CD4-positive, alpha-beta memory T cell (primary cell): Measurements from ENCODE around the gene EMP1. TPM values are rescaled to one million over a fixed set of nuclear protein-coding genes. Genes with fewer than 3 reads are reported as not detected.
A peak's percentile ranks its signal among the peaks of the same experiment; 100 is the strongest.

Source experiments
- CTCF ChIA-PET: fragments of 350-600 bp; sonication (Branson Sonifier 250); formaldehyde crosslinking; loops from one replicate; lab custom pipeline; 2021; ENCODE audit warnings: inconsistent platforms; ENCODE audit not compliant: partially characterized antibody; lab: Charles Lee
- POLR2A ChIA-PET: fragments of 350-600 bp; sonication (Branson Sonifier 250); formaldehyde crosslinking; loops from one replicate; lab custom pipeline; 2021; ENCODE audit not compliant: partially characterized antibody; lab: Charles Lee
- DNase-seq, 5 donors: peaks; one replicate each; pipeline versions ENCODE4 v3.0.0 to v3.0.0-alpha.2; 2020 to 2022; ENCODE audit warnings: mixed read lengths in 1 of 5
- H3K27ac ChIP-seq: one replicate; pipeline ENCODE4 v1.7.0; 2013; ENCODE audit warnings: low read depth, low read length
- H3K27me3 ChIP-seq: 2 replicates; pipeline ENCODE4 v1.7.0; 2013; ENCODE audit warnings: mild to moderate bottlenecking, low read length, moderate library complexity; ENCODE audit not compliant: insufficient read depth
- H3K36me3 ChIP-seq: 2 replicates; pipeline ENCODE4 v1.7.0; 2013; ENCODE audit warnings: mild to moderate bottlenecking, low read length, moderate library complexity; ENCODE audit not compliant: insufficient read depth
- H3K4me1 ChIP-seq: 2 replicates; pipeline ENCODE4 v1.7.0; 2013; ENCODE audit warnings: mild to moderate bottlenecking, low read length, moderate library complexity; ENCODE audit not compliant: insufficient read depth
- H3K4me3 ChIP-seq, 2 donors: one replicate each; pipeline ENCODE4 v1.7.0; 2013; ENCODE audit warnings: low read length in 2 of 2, mild to moderate bottlenecking in 1 of 2
- H3K9me3 ChIP-seq, 2 donors: one replicate each; pipeline ENCODE4 v1.7.0; 2013; ENCODE audit warnings: low read length in 2 of 2, control low read depth in 1 of 2; ENCODE audit not compliant: control insufficient read depth in 1 of 2
- H3K27ac Mint-ChIP-seq, 7 donors: one replicate each; pipeline ENCODE4 v1.8.0; 2020 to 2021; ENCODE audit warnings: mixed read lengths in 7 of 7, mild to moderate bottlenecking in 6 of 7, inconsistent platforms in 3 of 7, moderate library complexity in 3 of 7
- H3K27me3 Mint-ChIP-seq, 2 donors: one replicate each; pipeline ENCODE4 v1.8.0; 2020 to 2021; ENCODE audit warnings: mixed read lengths in 2 of 2
- H3K36me3 Mint-ChIP-seq, 2 donors: one replicate each; pipeline ENCODE4 v1.8.0; 2020 to 2021; ENCODE audit warnings: mixed read lengths in 2 of 2, inconsistent platforms in 1 of 2, mild to moderate bottlenecking in 1 of 2
- H3K4me1 Mint-ChIP-seq, 4 donors: one replicate each; pipeline ENCODE4 v1.8.0; 2020 to 2021; ENCODE audit warnings: mixed read lengths in 4 of 4, mild to moderate bottlenecking in 1 of 4
- H3K4me3 Mint-ChIP-seq, 8 donors: one replicate each; pipeline ENCODE4 v1.8.0; 2020 to 2021; ENCODE audit warnings: mixed read lengths in 8 of 8, mild to moderate bottlenecking in 7 of 8, moderate library complexity in 6 of 8, inconsistent platforms in 3 of 8
- H3K9me3 Mint-ChIP-seq, 8 donors: one replicate each; pipeline ENCODE4 v1.8.0; 2020 to 2021; ENCODE audit warnings: mixed read lengths in 8 of 8, mild to moderate bottlenecking in 5 of 8, inconsistent platforms in 3 of 8, moderate library complexity in 1 of 8
- intact Hi-C: fragments of 100-400 bp; cut with micrococcal nuclease; formaldehyde crosslinking; loops from one replicate; pipeline ENCODE4 v1.15.1; 2023
- polyA plus RNA-seq, 2 donors: library from polyadenylated mRNA; unstranded; fragments of 300-500 nt; fragmentation: Illumina TruSeq; gene quantifications; one replicate each; pipeline ENCODE4 v1.2.3, GENCODE V29; 2021
- total RNA-seq, 2 experiments: library from RNA; stranded (reverse); gene quantifications; one replicate each; pipeline ENCODE4 v1.2.3, GENCODE V29; 2021

Gene EMP1
- total and polyA plus RNA-seq, 4 experiments from 2014 or later = 0.50 to 5.8 (median 3.2) TPM

- Mint-ChIP-seq H3K27me3 (peaks cover 4 to 13% of the 10 kb centered on the region in 2 donors), H3K27ac (no peak overlapping the region), H3K4me1 (peaks cover 4 to 10% (median 4%) of the 10 kb centered on the region in 4 donors), H3K36me3 (no peaks in the 10 kb centered on the region), H3K9me3 (peaks cover 0 to 5% (median 0%) of the 10 kb centered on the region in 8 donors), H3K4me3 (no peak overlapping the region)
- Histone ChIP-seq H3K36me3 (no peaks in the 10 kb centered on the region), H3K27me3 (no peaks in the 10 kb centered on the region), H3K27ac (no peak overlapping the region), H3K9me3 (no peaks in the 10 kb centered on the region), H3K4me3 (no peak overlapping the region), H3K4me1 (peaks cover 6% of the 10 kb centered on the region)
- ChIA-PET POLR2A (no interaction called here), CTCF (interaction anchor here (1.0 kb wide), 1 partner anchor 40 kb away, joined by 4 read pairs; no protein-coding TSS in a partner anchor)
- DNase-seq = no peak
- intact Hi-C loops = no loop called here
Measured at GRCh38 chr12:13171921-13172859, 24.3 kb upstream of the EMP1 start.

- POLR2A ChIA-PET = no interaction called here
- Mint-ChIP-seq H3K4me1 (peaks cover 8 to 18% (median 10%) of the 10 kb centered on the region in 4 donors), H3K27ac (no peak overlapping the region), H3K9me3 (no peaks in the 10 kb centered on the region), H3K4me3 (no peak overlapping the region), H3K27me3 (peaks cover 6 to 13% of the 10 kb centered on the region in 2 donors), H3K36me3 (no peaks in the 10 kb centered on the region)
- Histone ChIP-seq H3K27me3 (no peaks in the 10 kb centered on the region), H3K9me3 (no peaks in the 10 kb centered on the region), H3K27ac (no peak overlapping the region), H3K36me3 (no peaks in the 10 kb centered on the region), H3K4me1 (peaks cover 6% of the 10 kb centered on the region), H3K4me3 (no peak overlapping the region)
- CTCF ChIA-PET = interaction anchor here (1.0 kb wide), 1 partner anchor 39 kb away, joined by 4 read pairs; no protein-coding TSS in a partner anchor
- DNase-seq = no peak
- intact Hi-C loops = no loop called here
Measured at GRCh38 chr12:13173012-13173932, 23.3 kb upstream of the EMP1 start.

GRCh38 chr12:13175499-13175898 lies 21.0 kb upstream of the EMP1 start:
- H3K27me3 Mint-ChIP-seq = peaks cover 4 to 10% of the 10 kb centered on the region in 2 donors

DNA sequence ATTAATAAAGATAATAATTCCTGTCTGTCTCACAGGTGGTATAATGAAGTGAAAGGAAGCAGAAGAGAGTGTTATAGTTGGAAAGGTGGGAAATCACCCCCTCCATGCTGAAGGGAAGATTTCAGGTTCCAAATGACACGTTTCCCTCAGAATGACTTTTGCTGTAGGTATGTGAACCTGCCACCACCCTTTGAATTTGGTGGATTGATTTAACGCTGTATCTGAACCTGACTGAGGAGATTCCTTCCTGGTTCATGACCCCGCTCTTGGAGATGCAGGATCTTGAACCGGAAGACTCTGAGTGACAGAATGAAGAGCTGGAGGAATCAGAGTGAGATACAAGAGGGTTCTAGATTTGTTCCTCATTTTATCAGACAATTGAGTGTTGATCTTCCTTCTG lies 20.3 kb upstream of the EMP1 start:
- Mint-ChIP-seq H3K36me3 (no peaks in the 10 kb centered on the region), H3K27ac (no peak overlapping the region), H3K9me3 (no peaks in the 10 kb centered on the region), H3K4me1 (peaks cover 20 to 37% (median 27%) of the 10 kb centered on the region in 4 donors), H3K27me3 (peaks cover 4 to 7% of the 10 kb centered on the region in 2 donors), H3K4me3 (no peak overlapping the region)
- Histone ChIP-seq H3K4me3 (no peak overlapping the region), H3K27me3 (no peaks in the 10 kb centered on the region), H3K9me3 (no peaks in the 10 kb centered on the region), H3K4me1 (peaks cover 23% of the 10 kb centered on the region), H3K36me3 (no peaks in the 10 kb centered on the region), H3K27ac (no peak overlapping the region)
- intact Hi-C loops = no loop called here
- ChIA-PET POLR2A (no interaction called here), CTCF (no interaction called here)
- DNase-seq = no peak

More at GRCh38 chr12:13175499-13175898, 21.0 kb upstream of the EMP1 start:
- POLR2A ChIA-PET = no interaction called here
- H3K36me3 Mint-ChIP-seq = no peaks in the 10 kb centered on the region
- CTCF ChIA-PET = no interaction called here
- intact Hi-C loops = no loop called here
- H3K27ac Mint-ChIP-seq = no peak overlapping the region
- H3K4me1 ChIP-seq = peaks cover 23% of the 10 kb centered on the region
- no peak overlapping the region for H3K4me3 Mint-ChIP-seq
- peaks cover 20 to 37% (median 27%) of the 10 kb centered on the region in 4 donors for H3K4me1 Mint-ChIP-seq
- no peak overlapping the region for H3K4me3 ChIP-seq
- H3K27me3 ChIP-seq = no peaks in the 10 kb centered on the region
- H3K9me3 Mint-ChIP-seq = no peaks in the 10 kb centered on the region
- no peak for DNase-seq
- H3K27ac ChIP-seq = no peak overlapping the region
- H3K36me3 ChIP-seq = no peaks in the 10 kb centered on the region
- H3K9me3 ChIP-seq = no peaks in the 10 kb centered on the region

DNA sequence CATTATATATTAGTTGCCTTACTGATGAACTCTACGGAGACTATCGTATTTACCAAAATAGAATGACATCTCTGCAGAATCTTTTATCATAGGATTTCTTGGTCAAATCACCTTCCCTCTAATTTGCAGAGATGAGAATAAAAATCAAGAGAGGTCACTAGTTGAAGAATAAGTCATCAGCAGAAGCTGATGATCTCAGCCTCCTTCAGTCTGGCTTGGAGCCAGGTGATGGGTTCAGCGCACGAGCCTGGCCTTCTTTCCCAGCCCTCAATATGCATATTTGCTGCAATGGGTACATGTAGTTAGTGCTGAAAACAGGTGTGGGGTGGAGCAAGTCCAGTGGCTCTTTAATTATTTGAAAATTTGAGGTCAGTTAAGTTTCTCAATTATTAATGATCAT lies 19.2 kb upstream of the EMP1 start:
- Histone ChIP-seq H3K4me3 (no peak overlapping the region), H3K9me3 (no peaks in the 10 kb centered on the region), H3K36me3 (no peaks in the 10 kb centered on the region), H3K27me3 (no peaks in the 10 kb centered on the region), H3K4me1 (peaks cover 23% of the 10 kb centered on the region), H3K27ac (no peak overlapping the region)
- H3K4me3 Mint-ChIP-seq = no peak overlapping the region
- intact Hi-C loops = no loop called here
- no peak for DNase-seq
- peaks cover 4 to 7% of the 10 kb centered on the region in 2 donors for H3K27me3 Mint-ChIP-seq
- POLR2A ChIA-PET = no interaction called here
- H3K9me3 Mint-ChIP-seq = no peaks in the 10 kb centered on the region
- H3K36me3 Mint-ChIP-seq = no peaks in the 10 kb centered on the region
- H3K4me1 Mint-ChIP-seq = peaks cover 20 to 37% (median 27%) of the 10 kb centered on the region in 4 donors
- CTCF ChIA-PET = interaction anchor here (0.9 kb wide), 1 partner anchor 79 kb away, joined by 4 read pairs; no protein-coding TSS in a partner anchor
- H3K27ac Mint-ChIP-seq = no peak overlapping the region

GRCh38 chr12:13177906-13178305 lies 18.6 kb upstream of the EMP1 start:
- Histone ChIP-seq H3K27me3 (no peaks in the 10 kb centered on the region), H3K4me3 (no peak overlapping the region), H3K36me3 (no peaks in the 10 kb centered on the region), H3K4me1 (peaks cover 23% of the 10 kb centered on the region), H3K27ac (no peak overlapping the region), H3K9me3 (no peaks in the 10 kb centered on the region)
- Mint-ChIP-seq H3K9me3 (no peaks in the 10 kb centered on the region), H3K27ac (peak overlapping the region in 1 of 7 donors; percentile 9), H3K27me3 (peaks cover 4% of the 10 kb centered on the region in 2 donors), H3K36me3 (no peaks in the 10 kb centered on the region), H3K4me3 (peak overlapping the region in 3 of 8 donors; percentile 9 to 56 (median 40)), H3K4me1 (peaks cover 20 to 37% (median 27%) of the 10 kb centered on the region in 4 donors)
- POLR2A ChIA-PET = interaction anchor here (2.4 kb wide), 1 partner anchor 76 kb away, joined by 12 read pairs; no protein-coding TSS in a partner anchor
- CTCF ChIA-PET = interaction anchor here (0.9 to 1.8 kb wide), 3 partner anchors 34 to 78 kb away, joined by 3 to 12 read pairs (median 4); no protein-coding TSS in a partner anchor
- DNase-seq = no peak
- intact Hi-C loops = no loop called here
